ENCODE results near the gene RBFOX2. TPM values are rescaled to one million over a fixed set of nuclear protein-coding genes. Genes with fewer than 3 reads are reported as not detected.

RBFOX2 gene
- total RNA-seq, 1 experiment from 2014 or later: 81.1 TPM

GRCh38 chr22:35717572-35717971 is 311.1 kb downstream of the RBFOX2 start, which contains the start of gene APOL5:
APOL5 (plus strand) TSS chr22:35717872; CDS start chr22:35717872, 0 bp downstream.
- Histone ChIP-seq H3K36me3 (ENCODE audit: control insufficient read depth, insufficient read depth, low read length) (no peaks in the 10 kb centered on the region), H3K27me3 (ENCODE audit: control insufficient read depth, insufficient read depth, low read length) (no peaks in the 10 kb centered on the region), H3K4me3 (ENCODE audit: low read depth in 2 of 2, low read length in 2 of 2) (no peak within 1 kb of the TSS), H3K9me3 (ENCODE audit: control insufficient read depth, insufficient read depth, low read depth, low read length) (no peaks in the 10 kb centered on the region), H3K4me1 (ENCODE audit: control insufficient read depth, insufficient read depth, low read length) (no peaks in the 10 kb centered on the region), H3K27ac (ENCODE audit: low read length) (no peak within 1 kb of the TSS)
- BruUV-seq (replicated peaks): no TSS peak
- in situ Hi-C loops (cut with HindIII; ENCODE audit: low pct_unique_long_range_greater_than_20kb, low sequenced_read_pairs): no loop called here
- ChIA-PET POLR2A (no interaction called here), CTCF (no interaction called here)
- DNase-seq (ENCODE audit: low read depth, low spot score) (no peak), ATAC-seq (no peak)
- TF ChIP-seq, protein P1, sequence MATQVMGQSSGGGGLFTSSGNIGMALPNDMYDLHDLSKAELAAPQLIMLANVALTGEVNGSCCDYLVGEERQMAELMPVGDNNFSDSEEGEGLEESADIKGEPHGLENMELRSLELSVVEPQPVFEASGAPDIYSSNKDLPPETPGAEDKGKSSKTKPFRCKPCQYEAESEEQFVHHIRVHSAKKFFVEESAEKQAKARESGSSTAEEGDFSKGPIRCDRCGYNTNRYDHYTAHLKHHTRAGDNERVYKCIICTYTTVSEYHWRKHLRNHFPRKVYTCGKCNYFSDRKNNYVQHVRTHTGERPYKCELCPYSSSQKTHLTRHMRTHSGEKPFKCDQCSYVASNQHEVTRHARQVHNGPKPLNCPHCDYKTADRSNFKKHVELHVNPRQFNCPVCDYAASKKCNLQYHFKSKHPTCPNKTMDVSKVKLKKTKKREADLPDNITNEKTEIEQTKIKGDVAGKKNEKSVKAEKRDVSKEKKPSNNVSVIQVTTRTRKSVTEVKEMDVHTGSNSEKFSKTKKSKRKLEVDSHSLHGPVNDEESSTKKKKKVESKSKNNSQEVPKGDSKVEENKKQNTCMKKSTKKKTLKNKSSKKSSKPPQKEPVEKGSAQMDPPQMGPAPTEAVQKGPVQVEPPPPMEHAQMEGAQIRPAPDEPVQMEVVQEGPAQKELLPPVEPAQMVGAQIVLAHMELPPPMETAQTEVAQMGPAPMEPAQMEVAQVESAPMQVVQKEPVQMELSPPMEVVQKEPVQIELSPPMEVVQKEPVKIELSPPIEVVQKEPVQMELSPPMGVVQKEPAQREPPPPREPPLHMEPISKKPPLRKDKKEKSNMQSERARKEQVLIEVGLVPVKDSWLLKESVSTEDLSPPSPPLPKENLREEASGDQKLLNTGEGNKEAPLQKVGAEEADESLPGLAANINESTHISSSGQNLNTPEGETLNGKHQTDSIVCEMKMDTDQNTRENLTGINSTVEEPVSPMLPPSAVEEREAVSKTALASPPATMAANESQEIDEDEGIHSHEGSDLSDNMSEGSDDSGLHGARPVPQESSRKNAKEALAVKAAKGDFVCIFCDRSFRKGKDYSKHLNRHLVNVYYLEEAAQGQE (IDR thresholded peaks at IDR 0.05; ENCODE audit: insufficient read depth in 1 of 2, low read depth in 2 of 2, low read length in 1 of 2): no peak
- TF ChIP-seq SIN3A (IDR thresholded peaks at IDR 0.05; ENCODE audit: borderline replicate concordance, insufficient read depth, low read depth, low read length): no peak
- no peak for TF ChIP-seq CTCF (IDR thresholded peaks at IDR 0.05)
- no peak for TF ChIP-seq POLR2AphosphoS5 (IDR thresholded peaks at IDR 0.05; ENCODE audit: low read depth, low read length)
- TF ChIP-seq TCF7L2 (IDR thresholded peaks at IDR 0.05; ENCODE audit: low read depth, low read length): no peak
- intact Hi-C loops (cut with micrococcal nuclease; ENCODE audit: unreplicated experiment): no loop called here

DNA sequence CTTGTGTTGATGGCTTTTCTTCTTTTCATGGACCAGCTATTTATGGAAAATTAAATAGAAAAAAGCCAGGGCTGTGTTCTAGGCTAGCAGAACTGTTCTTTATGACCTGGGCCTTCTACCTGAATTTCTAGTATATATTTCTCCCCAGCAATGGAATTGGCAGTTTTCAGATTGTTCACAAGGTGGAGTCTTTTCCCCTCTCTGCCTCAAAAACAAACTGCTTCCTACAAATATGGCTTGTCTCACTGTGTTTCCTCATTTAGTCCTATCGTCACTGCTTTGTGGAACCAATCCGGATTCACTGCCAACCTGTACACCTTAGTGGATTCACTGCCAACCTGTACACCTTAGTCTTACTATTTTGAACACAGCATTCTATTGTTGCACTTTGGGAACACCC is 316.0 kb downstream of the RBFOX2 start:
- ATAC-seq: no peak
- H3K36me3 ChIP-seq (ENCODE audit: control insufficient read depth, insufficient read depth, low read length): no peaks in the 10 kb centered on the region
- intact Hi-C loops (cut with micrococcal nuclease; ENCODE audit: unreplicated experiment): no loop called here

More for the DNA sequence above, 316.0 kb downstream of the RBFOX2 start:
- Histone ChIP-seq H3K4me1 (ENCODE audit: control insufficient read depth, insufficient read depth, low read length) (no peaks in the 10 kb centered on the region), H3K9me3 (ENCODE audit: control insufficient read depth, insufficient read depth, low read depth, low read length) (no peaks in the 10 kb centered on the region), H3K27me3 (ENCODE audit: control insufficient read depth, insufficient read depth, low read length) (no peaks in the 10 kb centered on the region), H3K27ac (ENCODE audit: low read length) (no peak overlapping the region), H3K4me3 (ENCODE audit: low read depth in 2 of 2, low read length in 2 of 2) (no peak overlapping the region)
- in situ Hi-C loops (cut with HindIII; ENCODE audit: low pct_unique_long_range_greater_than_20kb, low sequenced_read_pairs): no loop called here
- no peak for TF ChIP-seq SIN3A (IDR thresholded peaks at IDR 0.05; ENCODE audit: borderline replicate concordance, insufficient read depth, low read depth, low read length)
- TF ChIP-seq TCF7L2 (IDR thresholded peaks at IDR 0.05; ENCODE audit: low read depth, low read length): no peak
- no peak for TF ChIP-seq POLR2AphosphoS5 (IDR thresholded peaks at IDR 0.05; ENCODE audit: low read depth, low read length)
- TF ChIP-seq CTCF (IDR thresholded peaks at IDR 0.05): no peak
- TF ChIP-seq, protein P1 (IDR thresholded peaks at IDR 0.05; ENCODE audit: insufficient read depth in 1 of 2, low read depth in 2 of 2, low read length in 1 of 2): no peak
- ChIA-PET POLR2A (no interaction called here), CTCF (no interaction called here)
- BruUV-seq (replicated peaks): no TSS peak
- no peak for DNase-seq (ENCODE audit: low read depth, low spot score)

All from Panc1 (cell line).